Measurements from ENCODE around the gene WFDC5. TPM values are rescaled to one million over a fixed set of nuclear protein-coding genes. Genes with fewer than 3 reads are reported as not detected.
A peak's percentile ranks its signal among the peaks of the same experiment; 100 is the strongest.

Gene WFDC5
- total RNA-seq, 2 donors from 2014 or later: not detected

DNA sequence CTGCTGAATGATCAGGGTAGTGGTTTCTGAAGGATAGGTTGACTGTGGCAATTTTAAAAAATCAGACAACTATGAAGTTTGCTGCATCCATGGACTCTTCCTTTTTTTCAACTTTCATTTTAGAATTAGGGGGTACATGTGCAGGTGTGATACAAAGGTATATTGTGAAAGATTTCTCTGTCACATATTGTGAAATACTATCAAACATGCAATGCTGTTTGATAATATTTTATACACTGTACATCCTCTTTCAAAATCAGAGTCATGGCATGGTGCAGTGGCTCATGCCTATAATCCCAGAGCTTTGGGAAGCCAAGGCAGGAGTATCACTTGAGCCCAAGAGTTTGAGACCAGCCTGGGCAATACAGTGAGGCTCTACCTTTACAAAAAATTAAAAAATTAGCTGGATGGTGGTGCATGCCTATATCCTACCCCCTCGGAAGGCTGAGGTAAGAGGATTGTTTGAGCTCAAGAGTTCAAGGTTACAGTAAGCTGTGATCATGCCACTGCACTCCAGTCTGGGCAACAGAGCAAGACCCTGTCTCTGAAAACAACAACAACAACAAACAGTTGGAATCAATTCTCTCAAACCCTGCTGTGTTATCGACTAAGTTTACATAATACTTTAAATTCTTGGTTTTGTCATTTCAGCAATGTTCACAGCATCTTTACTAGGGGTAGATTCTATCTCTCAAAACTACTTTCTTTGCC lies 4.7 kb upstream of the WFDC5 start:
- no peaks in the 10 kb centered on the region for H3K36me3 ChIP-seq
- TF ChIP-seq, protein P1, sequence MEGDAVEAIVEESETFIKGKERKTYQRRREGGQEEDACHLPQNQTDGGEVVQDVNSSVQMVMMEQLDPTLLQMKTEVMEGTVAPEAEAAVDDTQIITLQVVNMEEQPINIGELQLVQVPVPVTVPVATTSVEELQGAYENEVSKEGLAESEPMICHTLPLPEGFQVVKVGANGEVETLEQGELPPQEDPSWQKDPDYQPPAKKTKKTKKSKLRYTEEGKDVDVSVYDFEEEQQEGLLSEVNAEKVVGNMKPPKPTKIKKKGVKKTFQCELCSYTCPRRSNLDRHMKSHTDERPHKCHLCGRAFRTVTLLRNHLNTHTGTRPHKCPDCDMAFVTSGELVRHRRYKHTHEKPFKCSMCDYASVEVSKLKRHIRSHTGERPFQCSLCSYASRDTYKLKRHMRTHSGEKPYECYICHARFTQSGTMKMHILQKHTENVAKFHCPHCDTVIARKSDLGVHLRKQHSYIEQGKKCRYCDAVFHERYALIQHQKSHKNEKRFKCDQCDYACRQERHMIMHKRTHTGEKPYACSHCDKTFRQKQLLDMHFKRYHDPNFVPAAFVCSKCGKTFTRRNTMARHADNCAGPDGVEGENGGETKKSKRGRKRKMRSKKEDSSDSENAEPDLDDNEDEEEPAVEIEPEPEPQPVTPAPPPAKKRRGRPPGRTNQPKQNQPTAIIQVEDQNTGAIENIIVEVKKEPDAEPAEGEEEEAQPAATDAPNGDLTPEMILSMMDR (IDR thresholded peaks at IDR 0.05): no peak

DNA sequence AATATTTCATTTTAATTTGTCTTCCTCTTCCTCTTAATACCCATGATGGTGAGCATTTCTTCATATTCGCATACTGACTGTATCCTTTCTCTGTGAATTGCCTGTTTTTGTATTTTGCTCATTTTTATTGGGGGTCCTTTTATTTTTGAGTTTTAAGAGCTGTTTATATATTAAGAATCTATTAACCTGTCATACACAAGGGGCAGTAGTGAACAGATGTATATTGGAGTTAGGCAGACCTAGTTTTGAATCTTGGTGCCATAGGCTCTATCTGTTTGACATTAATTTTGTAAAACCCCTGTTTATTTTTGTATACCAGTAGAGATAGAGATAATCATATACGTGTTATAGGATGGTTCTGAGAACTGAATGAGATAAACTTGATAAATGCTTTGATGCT lies 3.1 kb upstream of the WFDC5 start:
- Histone ChIP-seq H3K9me3 (no peaks in the 10 kb centered on the region), H3K27me3 (no peaks in the 10 kb centered on the region), H3K27ac (no peak overlapping the region), H3K4me1 (no peaks in the 10 kb centered on the region), H3K4me3 (no peak overlapping the region), H3K36me3 (no peaks in the 10 kb centered on the region)
- TF ChIP-seq, protein P1 (IDR thresholded peaks at IDR 0.05): no peak
- DNase-seq (ENCODE audit: low spot score): no peak

More for the DNA sequence above, 4.7 kb upstream of the WFDC5 start:
- no peaks in the 10 kb centered on the region for H3K4me1 ChIP-seq
- H3K27me3 ChIP-seq: no peaks in the 10 kb centered on the region
- H3K4me3 ChIP-seq: no peak overlapping the region
- no peaks in the 10 kb centered on the region for H3K9me3 ChIP-seq
- DNase-seq (ENCODE audit: low spot score): no peak
- no peak overlapping the region for H3K27ac ChIP-seq

DNA sequence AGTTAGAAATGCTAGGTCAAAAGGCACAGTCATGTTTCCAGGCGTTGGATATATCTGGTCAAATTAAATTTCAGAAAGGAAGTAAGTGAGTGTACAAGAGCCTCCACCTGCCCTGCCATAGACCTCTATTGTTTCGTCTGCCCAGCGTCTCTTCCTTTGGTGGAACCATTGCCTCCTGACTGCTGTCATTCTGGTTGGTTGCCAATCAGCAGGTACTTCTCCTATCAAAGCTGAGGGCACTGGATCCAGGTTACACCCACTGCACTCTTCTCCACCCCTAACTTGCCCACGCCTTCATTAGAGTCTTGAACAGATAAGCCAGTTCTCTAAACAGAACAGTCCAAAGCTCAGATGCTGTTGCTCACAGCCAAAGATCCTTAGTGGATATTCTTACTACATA lies 2.6 kb upstream of the WFDC5 start:
- Histone ChIP-seq H3K4me3 (no peak overlapping the region), H3K27me3 (no peaks in the 10 kb centered on the region), H3K4me1 (no peaks in the 10 kb centered on the region), H3K27ac (no peak overlapping the region), H3K36me3 (no peaks in the 10 kb centered on the region), H3K9me3 (no peaks in the 10 kb centered on the region)
- TF ChIP-seq, protein P1 (IDR thresholded peaks at IDR 0.05): no peak
- DNase-seq (ENCODE audit: low spot score): no peak

DNA sequence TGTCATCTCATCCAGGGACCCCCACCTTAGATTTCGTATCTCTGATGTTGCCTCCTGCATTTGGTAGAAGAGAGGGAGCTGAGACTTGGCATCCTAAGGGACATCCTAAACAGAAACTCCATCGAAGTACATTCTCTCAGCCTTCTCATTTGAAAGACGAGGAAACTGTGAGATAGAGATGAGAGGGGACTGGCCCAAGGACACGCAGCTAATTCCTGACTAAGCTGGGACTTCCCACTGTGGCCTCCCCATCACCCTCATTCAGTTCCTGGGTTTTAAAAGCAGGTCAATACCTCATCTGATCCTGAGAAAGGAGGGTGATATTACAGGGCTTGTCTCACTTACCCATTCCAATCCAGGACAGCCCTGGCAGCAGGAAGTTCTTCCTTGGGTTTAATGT lies 855 bp upstream of the WFDC5 start:
- TF ChIP-seq, protein P1 (IDR thresholded peaks at IDR 0.05): no peak
- Histone ChIP-seq H3K9me3 (no peaks in the 10 kb centered on the region), H3K36me3 (no peaks in the 10 kb centered on the region), H3K4me1 (no peaks in the 10 kb centered on the region), H3K27me3 (no peaks in the 10 kb centered on the region), H3K27ac (no peak overlapping the region), H3K4me3 (no peak overlapping the region)
- no peak for DNase-seq (ENCODE audit: low spot score)

DNA sequence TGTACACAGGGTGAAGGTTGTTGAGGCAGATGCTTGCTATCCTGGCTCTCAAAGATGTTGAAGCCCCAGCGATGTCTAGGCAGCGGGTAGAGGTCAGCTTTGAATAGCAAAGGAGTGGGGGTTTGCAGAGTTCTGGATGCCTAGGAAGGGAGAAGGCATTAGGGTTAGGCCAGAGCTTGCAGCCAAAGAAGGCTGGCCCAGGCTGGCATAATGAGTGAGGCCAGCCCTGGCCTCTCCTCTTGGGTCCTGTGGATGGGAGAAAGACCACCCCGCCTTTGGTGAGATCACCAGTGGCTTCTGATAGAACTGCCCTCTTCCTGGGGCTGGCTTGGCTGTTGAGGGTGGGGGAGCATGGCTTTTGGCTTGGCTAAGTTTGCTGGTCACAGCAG lies 406 bp upstream of the WFDC5 start:
- no peak overlapping the region for H3K4me3 ChIP-seq
- TF ChIP-seq, protein P1 (IDR thresholded peaks at IDR 0.05): no peak
- peak; percentile 26 for DNase-seq (ENCODE audit: low spot score)
- H3K9me3 ChIP-seq: no peaks in the 10 kb centered on the region
- no peaks in the 10 kb centered on the region for H3K27me3 ChIP-seq
- no peak overlapping the region for H3K27ac ChIP-seq
- no peaks in the 10 kb centered on the region for H3K36me3 ChIP-seq
- H3K4me1 ChIP-seq: no peaks in the 10 kb centered on the region

DNA sequence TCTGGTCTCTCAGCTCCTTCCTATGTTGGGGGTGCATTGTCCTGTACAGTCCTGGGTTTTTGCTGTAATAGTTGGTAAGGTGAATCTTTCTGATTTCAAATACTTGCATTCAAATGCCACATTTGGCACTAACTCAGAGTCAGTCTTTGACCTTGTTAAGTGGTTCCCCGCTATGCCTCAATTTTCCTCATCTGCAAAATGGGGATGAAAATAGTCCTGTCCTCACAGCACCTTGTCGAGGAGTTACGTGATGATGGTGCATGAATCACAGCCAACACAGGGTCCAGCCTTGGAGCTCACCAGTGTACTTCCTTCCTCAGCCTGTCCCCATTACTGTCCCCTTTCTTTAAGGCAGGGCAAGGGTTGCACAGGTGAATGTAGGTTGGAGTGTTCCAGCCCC lies 1.1 kb downstream of the WFDC5 start:
- no peaks in the 10 kb centered on the region for H3K36me3 ChIP-seq
- no peak overlapping the region for H3K4me3 ChIP-seq
- no peak overlapping the region for H3K27ac ChIP-seq
- no peaks in the 10 kb centered on the region for H3K4me1 ChIP-seq
- no peaks in the 10 kb centered on the region for H3K27me3 ChIP-seq
- DNase-seq (ENCODE audit: low spot score): no peak
- TF ChIP-seq, protein P1 (IDR thresholded peaks at IDR 0.05): no peak
- no peaks in the 10 kb centered on the region for H3K9me3 ChIP-seq
